Gastrocnemius medialis (tissue), 4 donors: ENCODE data around the gene FADS3. TPM values are rescaled to one million over a fixed set of nuclear protein-coding genes. Genes with fewer than 3 reads are reported as not detected.

Experiments used
- ATAC-seq, 2 donors: fragments of 150-250 bp; one replicate each; pipeline ENCODE4 v1.9.1; 2016
- DNase-seq, 2 donors: peaks; one replicate each; pipeline ENCODE4 v3.0.0-alpha.2; 2019
- H3K27ac ChIP-seq, 4 donors: fragments of 200-600 bp; sonication (generic); 1 replicate in 1 of 4; 2 replicates in 3 of 4; pipeline ENCODE4 v1.5.1; 2016 to 2018; ENCODE audit warnings: mild to moderate bottlenecking in 2 of 4, moderate library complexity in 1 of 4
- H3K27me3 ChIP-seq, 3 donors: fragments of 200-600 bp; sonication (generic) in 2 of 3; 1 replicate in 1 of 3; 2 replicates in 2 of 3; pipeline versions ENCODE4 v1.5.1 to v1.6.0; 2016 to 2019; ENCODE audit warnings: mild to moderate bottlenecking in 1 of 3, moderate library complexity in 1 of 3
- H3K36me3 ChIP-seq, 2 donors: fragments of 200-600 bp; sonication (generic) in 1 of 2; one replicate each; pipeline ENCODE4 v1.5.1; 2017 to 2018
- H3K4me1 ChIP-seq, 2 donors: fragments of 200-600 bp; sonication (generic) in 1 of 2; one replicate each; pipeline ENCODE4 v1.5.1; 2016 to 2017; ENCODE audit warnings: mild to moderate bottlenecking in 2 of 2
- H3K4me3 ChIP-seq, 4 donors: fragments of 200-600 bp; sonication (generic) in 3 of 4; 1 replicate in 1 of 4; 2 replicates in 3 of 4; pipeline ENCODE4 v1.5.1; 2016 to 2019; ENCODE audit warnings: mild to moderate bottlenecking in 2 of 4
- H3K9me3 ChIP-seq, 3 donors: fragments of 200-600 bp; sonication (generic) in 2 of 3; 1 replicate in 1 of 3; 2 replicates in 2 of 3; pipeline ENCODE4 v1.5.1; 2016 to 2019
- POLR2A ChIP-seq, 2 donors: fragments of 450-650 bp; IDR thresholded peaks; one replicate each; pipeline ENCODE4 v1.6.1; 2017; ENCODE audit warnings: antibody characterized with exemption in 2 of 2, mild to moderate bottlenecking in 2 of 2, moderate library complexity in 2 of 2
- in situ Hi-C, 4 donors: fragments of 200-750 bp; cut with MboI; loops; one replicate each; pipeline versions ENCODE4 v1.15.0 to v1.8.0; 2017; ENCODE audit warnings: low sequenced_read_pairs in 4 of 4
- intact Hi-C: fragments of 100-400 bp; cut with DNase I; formaldehyde crosslinking; loops from one replicate; pipeline ENCODE4 v1.15.1; 2023; ENCODE audit warnings: low total_unique reads
- total RNA-seq, 4 donors: library from RNA; depleted of rRNA; stranded (reverse); fragments of >200 nt; gene quantifications; one replicate each; pipeline versions ENCODE4 v1.1.0 to v1.2.3, GENCODE V29; 2016
- TF ChIP-seq, protein P1 (sequence below), 5 experiments: fragments of 450-650 bp in 3 of 5; fragments of 200-600 bp in 2 of 5; sonication (generic) in 2 of 5; IDR thresholded peaks in 4 of 5; conservative IDR thresholded peaks in 1 of 5; 1 replicate in 4 of 5; 2 replicates in 1 of 5; pipeline ENCODE4 v1.5.1; 2016 to 2019; ENCODE audit warnings: antibody characterized with exemption in 5 of 5, mild to moderate bottlenecking in 3 of 5, moderate library complexity in 3 of 5

The FADS3 gene
- total RNA-seq, 4 donors from 2014 or later = 40.7 to 196 (median 89.0) TPM

DNA sequence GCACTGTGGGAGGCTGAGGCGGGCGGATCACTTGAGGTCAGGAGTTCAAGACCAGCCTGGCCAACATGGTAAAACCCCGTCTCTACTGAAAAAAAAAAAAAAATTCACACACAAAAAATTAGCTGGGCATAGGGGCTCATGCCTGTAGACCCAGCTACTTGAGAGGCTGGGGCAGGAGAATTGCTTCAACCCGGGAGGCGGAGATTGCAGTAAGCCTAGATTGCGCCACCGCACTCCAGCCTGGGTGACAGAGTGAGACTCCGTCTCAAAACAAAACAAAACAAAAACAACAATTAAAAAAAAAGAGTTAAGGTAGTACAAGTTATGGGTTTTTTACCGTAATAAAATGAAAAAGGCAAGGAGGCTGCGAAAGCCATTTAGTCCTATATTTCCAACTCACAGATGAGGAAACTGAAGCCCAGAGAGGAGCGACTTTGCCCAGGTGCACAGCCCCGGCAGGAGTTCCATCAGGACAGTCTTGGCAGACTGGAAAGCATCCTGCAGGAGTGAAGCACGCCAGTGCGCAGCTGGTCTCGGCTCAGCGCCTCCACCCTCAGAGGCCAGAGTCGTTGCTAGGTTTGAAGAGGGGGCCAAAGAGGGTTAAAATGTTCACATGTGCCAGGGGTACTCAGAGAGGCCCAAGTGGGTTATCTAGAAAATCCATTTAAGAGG is 3.8 kb upstream of the FADS3 start:
- ATAC-seq (no peak), DNase-seq (no peak)
- Histone ChIP-seq H3K27ac (peak overlapping the region in 1 of 4 donors; percentile 58), H3K36me3 (no peaks in the 10 kb centered on the region), H3K4me1 (peaks cover 7 to 15% of the 10 kb centered on the region in 2 donors), H3K9me3 (no peaks in the 10 kb centered on the region), H3K27me3 (no peaks in the 10 kb centered on the region), H3K4me3 (no peak overlapping the region)
- no peak for TF ChIP-seq POLR2A (IDR thresholded peaks at IDR 0.05)
- TF ChIP-seq, protein P1, sequence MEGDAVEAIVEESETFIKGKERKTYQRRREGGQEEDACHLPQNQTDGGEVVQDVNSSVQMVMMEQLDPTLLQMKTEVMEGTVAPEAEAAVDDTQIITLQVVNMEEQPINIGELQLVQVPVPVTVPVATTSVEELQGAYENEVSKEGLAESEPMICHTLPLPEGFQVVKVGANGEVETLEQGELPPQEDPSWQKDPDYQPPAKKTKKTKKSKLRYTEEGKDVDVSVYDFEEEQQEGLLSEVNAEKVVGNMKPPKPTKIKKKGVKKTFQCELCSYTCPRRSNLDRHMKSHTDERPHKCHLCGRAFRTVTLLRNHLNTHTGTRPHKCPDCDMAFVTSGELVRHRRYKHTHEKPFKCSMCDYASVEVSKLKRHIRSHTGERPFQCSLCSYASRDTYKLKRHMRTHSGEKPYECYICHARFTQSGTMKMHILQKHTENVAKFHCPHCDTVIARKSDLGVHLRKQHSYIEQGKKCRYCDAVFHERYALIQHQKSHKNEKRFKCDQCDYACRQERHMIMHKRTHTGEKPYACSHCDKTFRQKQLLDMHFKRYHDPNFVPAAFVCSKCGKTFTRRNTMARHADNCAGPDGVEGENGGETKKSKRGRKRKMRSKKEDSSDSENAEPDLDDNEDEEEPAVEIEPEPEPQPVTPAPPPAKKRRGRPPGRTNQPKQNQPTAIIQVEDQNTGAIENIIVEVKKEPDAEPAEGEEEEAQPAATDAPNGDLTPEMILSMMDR (IDR thresholded peaks at IDR 0.05 in 4 of 5, conservative IDR thresholded peaks at IDR 0.05 in 1 of 5) = no peak
- in situ Hi-C loops (loop anchor here (5.0 to 10.0 kb wide), 6 partner anchors 50 to 190 kb away; partner anchors contain the start of genes FEN1 (in 1 of the 4) and TMEM258 (in 1 of the 4)), intact Hi-C loops (no loop called here)

DNA sequence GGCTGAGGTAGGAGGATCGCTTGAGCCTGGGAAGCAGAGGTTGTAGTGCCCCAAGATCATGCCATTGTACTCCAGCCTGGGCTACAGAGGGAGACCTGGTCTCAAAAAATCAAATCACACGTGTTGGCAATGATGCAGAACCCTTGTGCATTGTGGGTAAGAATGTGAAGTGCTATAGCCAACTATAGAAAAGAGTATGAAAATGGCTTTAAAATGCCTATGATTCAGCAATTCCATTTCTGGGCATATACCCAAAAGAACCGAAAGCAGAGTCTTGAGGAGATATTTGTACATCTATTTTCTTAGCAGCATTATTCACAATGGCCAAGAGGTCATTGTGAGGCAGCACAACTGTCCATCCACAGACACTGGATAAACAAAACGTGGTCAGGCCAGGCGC is 2.6 kb upstream of the FADS3 start:
- Histone ChIP-seq H3K27me3 (no peaks in the 10 kb centered on the region), H3K4me1 (peaks cover 17 to 19% of the 10 kb centered on the region in 2 donors), H3K4me3 (no peak overlapping the region), H3K9me3 (no peaks in the 10 kb centered on the region), H3K27ac (peak overlapping the region; percentile 4 to 58 (median 32)), H3K36me3 (no peaks in the 10 kb centered on the region)
- intact Hi-C loops (no loop called here), in situ Hi-C loops (loop anchor here in 3 of 4 donors (10.0 kb wide), 3 partner anchors 51 to 191 kb away; partner anchors contain the start of genes FEN1 (in 1 of the 3) and TMEM258 (in 1 of the 3))
- DNase-seq (no peak), ATAC-seq (no peak)
- TF ChIP-seq, protein P1 (IDR thresholded peaks at IDR 0.05 in 4 of 5, conservative IDR thresholded peaks at IDR 0.05 in 1 of 5) = no peak
- no peak for TF ChIP-seq POLR2A (IDR thresholded peaks at IDR 0.05)

DNA sequence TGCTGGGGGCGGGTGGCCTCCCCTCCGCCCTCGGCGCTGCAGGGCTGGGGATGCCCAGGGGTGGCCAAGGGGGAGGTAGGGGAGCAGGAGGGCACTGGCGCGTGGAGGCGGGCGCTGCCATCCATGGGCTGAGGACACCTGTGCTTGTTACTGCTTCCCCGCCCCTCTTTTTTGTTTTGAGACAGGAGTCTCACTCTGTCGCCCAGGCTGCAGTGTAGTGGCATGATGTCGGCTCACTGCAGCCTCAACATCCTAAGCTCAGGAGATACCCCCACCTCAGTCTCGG is 683 bp upstream of the FADS3 start:
- in situ Hi-C loops (loop anchor here in 3 of 4 donors (10.0 kb wide), 3 partner anchors 53 to 193 kb away; partner anchors contain the start of genes FEN1 (in 1 of the 3) and TMEM258 (in 1 of the 3)), intact Hi-C loops (no loop called here)
- ATAC-seq = no peak
- Histone ChIP-seq H3K36me3 (no peaks in the 10 kb centered on the region), H3K4me3 (peak overlapping the region; percentile 54 to 95 (median 82)), H3K27me3 (no peaks in the 10 kb centered on the region), H3K9me3 (no peaks in the 10 kb centered on the region), H3K4me1 (peaks cover 31 to 34% of the 10 kb centered on the region in 2 donors), H3K27ac (peak overlapping the region; percentile 82 to 96 (median 90))
- TF ChIP-seq, protein P1 (IDR thresholded peaks at IDR 0.05 in 4 of 5, conservative IDR thresholded peaks at IDR 0.05 in 1 of 5) = no peak
- TF ChIP-seq POLR2A (IDR thresholded peaks at IDR 0.05) = no peak
- DNase-seq = no peak

DNA sequence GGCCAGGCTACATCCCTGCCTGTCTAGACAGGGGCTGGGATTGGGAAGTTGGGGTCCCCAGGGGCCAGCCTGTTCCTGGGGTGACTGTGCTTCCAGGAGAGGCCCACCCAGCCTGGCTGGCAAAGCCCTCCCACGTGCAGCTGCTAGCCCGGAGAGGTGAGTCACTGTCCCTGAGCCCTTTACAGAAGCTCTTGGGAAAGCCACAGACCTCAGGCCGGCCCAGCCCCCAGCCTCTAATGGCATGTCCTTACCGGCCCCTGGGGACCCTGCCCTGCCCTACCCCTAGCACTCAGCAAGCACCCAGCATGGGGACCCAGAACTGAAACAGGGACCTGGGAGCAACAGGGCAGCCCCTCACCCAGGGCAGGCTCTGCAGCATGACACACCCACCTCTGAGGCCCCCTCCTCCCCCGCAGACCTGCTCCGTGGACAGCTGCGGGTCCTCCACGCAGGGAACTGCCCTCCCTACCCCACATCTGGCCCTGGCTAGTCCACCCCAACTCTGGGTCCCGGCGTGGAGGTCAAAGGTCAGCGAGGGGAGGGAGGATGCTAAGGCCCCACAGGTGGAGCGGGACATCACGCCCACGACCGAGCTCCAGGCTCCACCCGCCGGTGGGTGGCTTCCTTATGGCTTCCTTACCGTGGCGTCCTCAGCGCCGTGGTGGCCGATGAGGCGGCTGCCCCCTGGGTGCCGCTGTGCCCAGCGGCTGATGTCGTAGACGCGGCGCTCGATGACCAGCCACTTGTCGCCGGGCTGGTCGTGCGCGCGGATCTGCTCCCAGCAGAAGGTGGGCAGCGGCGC is 615 bp downstream of the FADS3 start:
- Histone ChIP-seq H3K4me1 (peaks cover 32 to 34% of the 10 kb centered on the region in 2 donors), H3K27me3 (no peaks in the 10 kb centered on the region), H3K36me3 (no peaks in the 10 kb centered on the region), H3K4me3 (peak overlapping the region; percentile 73 to 98 (median 90)), H3K27ac (peak overlapping the region; percentile 82 to 96 (median 92)), H3K9me3 (no peaks in the 10 kb centered on the region)
- DNase-seq (peak; percentile 71 to 84), ATAC-seq (peak; percentile 41 to 55)
- in situ Hi-C loops (loop anchor here in 3 of 4 donors (10.0 kb wide), 3 partner anchors 54 to 194 kb away; partner anchors contain the start of genes FEN1 (in 1 of the 3) and TMEM258 (in 1 of the 3)), intact Hi-C loops (loop anchor here (1.0 kb wide), 3 partner anchors 75 to 93 kb away; partner anchors contain the start of gene FTH1)
- TF ChIP-seq POLR2A (IDR thresholded peaks at IDR 0.05) = peak in 1 of 2 donors; percentile 5
- TF ChIP-seq, protein P1 (IDR thresholded peaks at IDR 0.05 in 4 of 5, conservative IDR thresholded peaks at IDR 0.05 in 1 of 5) = peak in 2 of 5 experiments; percentile 5 to 14
